A673 (cell line): ENCODE measurements around the gene ACAD11.

ENCODE experiments used
- CTCF ChIP-seq: fragments of 300-800, 200-600 bp; sonication (generic); conservative IDR thresholded peaks from 2 replicates; pipeline ENCODE4 v1.5.1; 2017; ENCODE audit warnings: low read depth, mild to moderate bottlenecking, antibody characterized with exemption, low read length, moderate library complexity, mixed read lengths
- EZH2 ChIP-seq: fragments of 200-600 bp; sonication (generic); IDR thresholded peaks from 2 replicates; pipeline ENCODE4 v1.6.1; 2017; ENCODE audit warnings: borderline replicate concordance, low read depth, mild to moderate bottlenecking, mixed read lengths, antibody characterized with exemption, low read length; ENCODE audit not compliant: poor library complexity, severe bottlenecking

- TF ChIP-seq CTCF (no peak), EZH2 (no peak)
Observed at GRCh38 chr3:132522353-132522752, 137.3 kb downstream of the ACAD11 start.
